ENCODE data around the gene CHPT1.
A peak's percentile ranks its signal among the peaks of the same experiment; 100 is the strongest.

CHPT1 gene

GRCh38 chr12:101686176-101686575, 11.3 kb upstream of the CHPT1 start:
- FAIRE-seq: no peak

GRCh38 chr12:101690544-101691098, 6.8 kb upstream of the CHPT1 start:
- FAIRE-seq: no peak

- no peak for FAIRE-seq
Measured at GRCh38 chr12:101691503-101692096, 5.8 kb upstream of the CHPT1 start.

GRCh38 chr12:101694297-101694848, 3.1 kb upstream of the CHPT1 start:
- no peak for FAIRE-seq

GRCh38 chr12:101694986-101695385, 2.5 kb upstream of the CHPT1 start:
- FAIRE-seq: no peak

GRCh38 chr12:101695706-101696105, 1.7 kb upstream of the CHPT1 start:
- no peak for FAIRE-seq

- FAIRE-seq: no peak
Measured at GRCh38 chr12:101696251-101697196, 916 bp upstream of the CHPT1 start.

- FAIRE-seq: no peak
Measured at GRCh38 chr12:101697930-101698799, 725 bp downstream of the CHPT1 start.

- FAIRE-seq: peak; percentile 13
Measured at GRCh38 chr12:101698800-101699347, 1.4 kb downstream of the CHPT1 start.

- FAIRE-seq: no peak
Measured at GRCh38 chr12:101700299-101700820, 2.9 kb downstream of the CHPT1 start.

- no peak for FAIRE-seq
Measured at GRCh38 chr12:101703487-101703886, 6.0 kb downstream of the CHPT1 start.

GRCh38 chr12:101706403-101706802, 9.0 kb downstream of the CHPT1 start:
- FAIRE-seq: no peak

- no peak for FAIRE-seq
Measured at GRCh38 chr12:101707131-101707782, 9.8 kb downstream of the CHPT1 start.

- no peak for FAIRE-seq
Measured at GRCh38 chr12:101710288-101710687, 12.8 kb downstream of the CHPT1 start.

- no peak for FAIRE-seq
Measured at GRCh38 chr12:101713059-101713682, 15.7 kb downstream of the CHPT1 start.

- FAIRE-seq: no peak
Measured at GRCh38 chr12:101713930-101714329, 16.5 kb downstream of the CHPT1 start.

- FAIRE-seq: no peak
Measured at GRCh38 chr12:101714877-101715444, 17.5 kb downstream of the CHPT1 start.

- no peak for FAIRE-seq
Measured at GRCh38 chr12:101719566-101719965, 22.1 kb downstream of the CHPT1 start.

GRCh38 chr12:101720118-101720517, 22.7 kb downstream of the CHPT1 start:
- no peak for FAIRE-seq

GRCh38 chr12:101722392-101722791, 25.0 kb downstream of the CHPT1 start:
- FAIRE-seq: no peak

GRCh38 chr12:101727098-101727497, 29.7 kb downstream of the CHPT1 start:
- peak; percentile 23 for FAIRE-seq

Data from G401.6 (cell line).